ENCODE data around the gene C20orf204.

DNA sequence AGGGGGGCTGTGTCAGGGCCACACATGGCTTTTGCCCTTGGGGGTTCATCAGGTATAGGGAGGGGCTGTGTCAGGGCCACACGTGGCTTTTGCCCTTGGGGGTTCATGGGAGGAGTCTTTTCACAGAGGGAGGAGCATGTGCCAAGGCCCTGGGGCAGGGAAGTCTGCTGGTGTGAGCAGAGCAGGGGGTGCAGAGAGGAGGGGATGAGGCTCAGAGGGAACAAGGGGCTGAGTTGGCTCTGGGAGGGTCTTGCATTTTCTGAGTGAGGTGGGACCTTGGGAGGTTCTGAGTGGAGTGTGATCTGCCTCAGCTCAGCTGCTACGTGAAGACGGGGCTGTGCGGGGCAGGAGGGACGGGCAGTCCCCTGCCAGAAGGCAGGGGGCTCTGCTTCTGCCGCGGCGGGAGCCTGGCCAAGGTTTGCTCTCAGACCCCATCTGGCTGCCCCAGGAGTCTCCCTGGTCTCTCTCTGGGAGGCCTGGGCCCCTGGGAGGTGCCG lies 19.5 kb downstream of the C20orf204 start:
- TF ChIP-seq ZNF274 (IDR thresholded peaks at IDR 0.05; ENCODE audit: low read depth, low read length) (no peak), YY1 (IDR thresholded peaks at IDR 0.05; ENCODE audit: insufficient read depth, insufficient read length) (no peak)

Measured in NT2/D1 (cell line).